Fibroblast of the aortic adventitia (primary cell): Measurements from ENCODE around the gene COG8. TPM values are rescaled to one million over a fixed set of nuclear protein-coding genes. Genes with fewer than 3 reads are reported as not detected.

ENCODE experiments used
- DNase-seq: peaks from one replicate; pipeline ENCODE4 v3.0.0-alpha.2; 2010; ENCODE audit warnings: low read depth
- H3K4me3 ChIP-seq: 2 replicates; pipeline ENCODE4 v1.5.1; 2011; ENCODE audit warnings: low read depth, mild to moderate bottlenecking, control low read depth, low read length, moderate library complexity
- CTCF ChIP-seq: IDR thresholded peaks from 2 replicates; pipeline ENCODE4 v1.5.1; 2011; ENCODE audit warnings: mild to moderate bottlenecking, low read length, control low read depth, inconsistent platforms; ENCODE audit not compliant: insufficient read depth
- total RNA-seq: library from RNA; depleted of rRNA; stranded (reverse); fragments of >200 nt; gene quantifications from 2 replicates; pipeline ENCODE4 v1.2.3, GENCODE V29; 2012; ENCODE audit warnings: low replicate concordance

Gene COG8
- total RNA-seq, 1 donor = 51.5 TPM

GRCh38 chr16:69319826-69320739 is 19.3 kb downstream of the COG8 start:
- no peak for TF ChIP-seq CTCF
- no peak overlapping the region for H3K4me3 ChIP-seq
- DNase-seq = no peak

DNA sequence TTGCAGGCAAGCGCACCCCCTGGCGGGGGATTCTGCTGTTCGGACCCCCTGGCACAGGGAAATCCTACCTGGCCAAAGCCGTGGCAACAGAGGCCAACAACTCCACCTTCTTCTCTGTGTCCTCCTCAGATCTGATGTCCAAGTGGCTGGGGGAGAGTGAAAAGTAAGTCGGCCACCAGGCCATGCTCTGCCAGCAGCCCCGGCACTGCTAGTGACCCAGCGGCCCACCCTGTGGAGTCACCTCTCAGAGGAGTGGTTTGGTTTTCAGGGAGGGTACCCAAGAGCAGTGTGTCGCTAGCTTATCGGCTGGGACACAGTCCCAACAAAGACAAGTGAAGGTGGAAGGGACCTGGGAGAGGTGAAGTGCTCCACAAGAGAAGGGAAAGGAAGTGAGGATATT is 20.0 kb downstream of the COG8 start:
- no peak overlapping the region for H3K4me3 ChIP-seq
- TF ChIP-seq CTCF = no peak
- no peak for DNase-seq

DNA sequence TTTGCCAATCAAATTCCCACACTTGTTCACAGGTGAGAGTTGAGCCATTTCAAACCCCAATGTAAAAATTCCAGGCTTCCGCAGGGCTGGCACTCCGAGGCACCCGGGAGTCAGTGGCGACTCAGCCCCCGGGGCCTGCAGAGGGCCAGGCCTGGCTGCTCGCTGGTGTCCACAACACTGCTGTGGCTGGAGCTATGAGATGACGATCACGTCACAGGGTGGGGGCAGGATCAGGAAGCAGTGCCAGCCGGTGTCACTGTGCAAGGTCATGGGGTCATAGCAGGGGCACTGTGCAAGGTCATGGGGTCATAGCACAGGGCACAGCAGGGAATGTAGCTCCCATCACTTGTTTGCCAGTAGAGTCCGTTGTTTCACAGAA is 20.5 kb downstream of the COG8 start:
- TF ChIP-seq CTCF = no peak

GRCh38 chr16:69318177-69318910 is 21.0 kb downstream of the COG8 start:
- no peak for DNase-seq
- H3K4me3 ChIP-seq = no peak overlapping the region
- no peak for TF ChIP-seq CTCF

More for the DNA sequence above, 20.5 kb downstream of the COG8 start:
- no peak overlapping the region for H3K4me3 ChIP-seq
- DNase-seq = no peak

- no peak for TF ChIP-seq CTCF
- H3K4me3 ChIP-seq = no peak overlapping the region
- no peak for DNase-seq
Measured at GRCh38 chr16:69316595-69317034, 22.7 kb downstream of the COG8 start.

GRCh38 chr16:69315486-69316311 is 23.7 kb downstream of the COG8 start:
- no peak for TF ChIP-seq CTCF
- DNase-seq = no peak
- no peak overlapping the region for H3K4me3 ChIP-seq
